GM12801 (cell line): Measurements from ENCODE around the gene ZNRF1.

ENCODE experiments used
- TF ChIP-seq, protein P1 (sequence below): IDR thresholded peaks from one replicate; pipeline ENCODE4 v1.5.1; 2011; ENCODE audit warnings: control low read depth; ENCODE audit not compliant: insufficient read length; ENCODE audit errors: extremely low read depth

Gene ZNRF1

DNA sequence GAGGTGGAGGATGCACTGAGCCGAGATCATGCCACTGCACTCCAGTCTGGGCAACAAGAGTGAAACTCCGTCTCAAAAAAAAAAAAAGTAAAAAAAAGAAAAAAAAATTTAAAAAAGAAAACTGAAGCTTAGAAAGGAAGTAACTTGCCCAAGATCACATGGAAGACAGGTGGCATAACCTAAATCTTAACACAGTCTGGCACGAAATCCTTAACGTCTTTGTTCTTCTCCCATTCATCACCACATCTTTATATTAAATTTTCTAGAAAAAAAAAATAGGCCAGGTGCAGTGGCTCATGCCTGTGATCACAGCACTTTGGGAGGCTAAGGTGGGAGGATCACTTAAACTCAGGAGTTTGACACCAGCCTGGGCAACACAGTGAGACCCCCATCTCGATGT lies 23.2 kb upstream of the ZNRF1 start:
- TF ChIP-seq, protein P1, sequence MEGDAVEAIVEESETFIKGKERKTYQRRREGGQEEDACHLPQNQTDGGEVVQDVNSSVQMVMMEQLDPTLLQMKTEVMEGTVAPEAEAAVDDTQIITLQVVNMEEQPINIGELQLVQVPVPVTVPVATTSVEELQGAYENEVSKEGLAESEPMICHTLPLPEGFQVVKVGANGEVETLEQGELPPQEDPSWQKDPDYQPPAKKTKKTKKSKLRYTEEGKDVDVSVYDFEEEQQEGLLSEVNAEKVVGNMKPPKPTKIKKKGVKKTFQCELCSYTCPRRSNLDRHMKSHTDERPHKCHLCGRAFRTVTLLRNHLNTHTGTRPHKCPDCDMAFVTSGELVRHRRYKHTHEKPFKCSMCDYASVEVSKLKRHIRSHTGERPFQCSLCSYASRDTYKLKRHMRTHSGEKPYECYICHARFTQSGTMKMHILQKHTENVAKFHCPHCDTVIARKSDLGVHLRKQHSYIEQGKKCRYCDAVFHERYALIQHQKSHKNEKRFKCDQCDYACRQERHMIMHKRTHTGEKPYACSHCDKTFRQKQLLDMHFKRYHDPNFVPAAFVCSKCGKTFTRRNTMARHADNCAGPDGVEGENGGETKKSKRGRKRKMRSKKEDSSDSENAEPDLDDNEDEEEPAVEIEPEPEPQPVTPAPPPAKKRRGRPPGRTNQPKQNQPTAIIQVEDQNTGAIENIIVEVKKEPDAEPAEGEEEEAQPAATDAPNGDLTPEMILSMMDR: no peak

DNA sequence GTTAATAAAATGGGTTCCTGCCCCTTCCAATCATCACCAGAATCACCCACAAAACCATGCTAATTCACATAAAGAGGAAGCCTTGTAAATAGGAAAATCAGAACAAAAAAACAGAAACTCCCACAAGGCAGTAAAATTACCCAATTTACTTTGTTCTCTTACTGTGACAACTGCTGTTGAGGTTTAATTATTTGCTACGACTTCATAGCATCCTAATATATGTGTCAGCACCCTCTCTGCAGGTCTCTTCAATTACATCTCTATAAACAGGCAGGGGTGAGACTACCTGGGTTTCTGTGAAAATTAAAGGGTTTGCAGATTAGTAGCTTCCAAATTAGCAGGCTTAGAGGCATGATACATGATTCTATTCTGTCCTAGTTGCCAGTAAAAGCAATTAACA lies 16.6 kb upstream of the ZNRF1 start:
- TF ChIP-seq, protein P1: no peak

DNA sequence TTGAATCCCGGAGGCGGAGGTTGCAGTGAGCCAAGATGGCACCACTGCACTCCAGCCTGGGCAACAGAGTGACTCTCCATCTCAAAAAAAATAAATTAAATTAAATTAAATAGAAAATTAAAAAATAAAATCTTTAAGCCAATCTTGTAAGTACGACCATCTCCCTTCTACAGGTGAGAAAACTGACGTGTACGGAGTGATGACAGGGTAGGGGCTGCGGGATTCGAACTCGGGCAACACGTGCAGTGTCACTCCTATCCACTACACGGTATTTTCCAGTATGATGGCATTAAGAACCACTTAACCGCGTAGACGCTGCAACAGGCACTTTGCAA lies 14.7 kb upstream of the ZNRF1 start:
- TF ChIP-seq, protein P1: no peak

DNA sequence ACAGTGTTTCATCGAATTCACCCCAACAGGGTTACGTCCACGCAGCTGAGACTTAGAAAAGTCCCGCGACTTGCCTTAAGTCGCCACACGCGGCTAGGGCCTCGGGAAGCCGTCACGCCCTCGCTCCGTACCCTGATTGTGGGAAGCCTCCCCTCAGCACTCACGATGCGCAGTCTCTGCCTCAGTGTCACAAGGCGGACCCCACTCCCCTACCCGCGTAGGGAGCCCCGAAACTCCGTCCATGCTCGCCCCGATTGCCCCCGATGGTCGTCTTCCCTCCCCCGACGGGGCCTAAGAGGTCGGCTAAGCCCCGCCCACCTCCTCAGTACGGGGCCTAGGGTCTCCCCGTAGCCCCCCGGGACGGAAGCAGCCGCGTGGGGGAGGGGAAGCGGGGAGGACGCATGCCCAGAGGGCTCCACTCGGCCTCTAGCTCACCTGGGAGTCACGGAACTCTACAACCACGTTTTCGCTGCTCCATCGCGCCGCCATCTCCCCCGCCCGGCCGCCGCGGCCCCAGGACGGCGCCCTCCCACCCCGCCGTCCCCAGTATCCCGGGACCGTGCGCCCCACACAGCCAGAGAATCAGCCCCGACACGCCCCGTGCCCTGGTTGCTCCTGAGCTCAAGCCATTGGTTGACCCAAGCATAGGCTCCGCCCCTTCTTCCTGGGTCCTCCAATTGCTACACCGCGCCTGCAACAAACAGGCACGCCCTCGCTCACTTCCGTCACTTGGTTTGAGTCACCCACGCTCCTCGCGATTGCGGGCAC lies 14.1 kb upstream of the ZNRF1 start, which contains the start of gene WDR59:
TSS of gene WDR59 (minus strand) at position 595 of the 768 bp plus-strand sequence. CDS start at position 489, 106 bp downstream.
- TF ChIP-seq, protein P1: no peak

DNA sequence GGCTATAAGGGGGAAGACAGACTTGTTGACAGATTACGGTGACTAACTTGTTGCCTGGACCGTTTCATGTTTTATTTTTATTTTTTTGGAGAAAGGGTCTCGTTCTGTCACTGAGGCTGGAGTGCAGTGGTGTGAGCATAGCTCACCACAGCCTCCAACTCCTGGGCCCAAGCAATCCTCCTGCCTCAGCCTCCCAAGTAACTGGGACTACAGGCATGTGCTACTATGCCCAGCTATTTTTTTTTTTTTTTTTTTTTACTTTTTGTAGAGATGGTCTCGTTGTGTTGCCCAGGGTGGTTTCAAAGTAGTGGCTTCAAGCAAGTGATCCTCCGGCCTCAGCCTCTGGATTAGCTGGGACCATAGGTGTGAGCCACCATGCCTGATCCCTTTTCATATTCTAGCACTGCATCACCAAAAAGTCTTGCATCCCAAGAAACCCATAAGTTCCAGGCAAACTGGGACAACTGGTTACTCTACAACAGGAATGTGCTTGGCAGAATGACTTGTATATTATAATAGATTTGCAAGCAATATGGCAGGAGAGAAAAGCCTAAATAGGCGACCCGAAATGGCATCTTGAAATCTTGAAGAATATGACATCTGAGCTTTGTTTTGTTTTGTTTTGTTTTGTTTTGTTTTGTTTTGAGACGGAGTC lies 11.7 kb upstream of the ZNRF1 start:
- TF ChIP-seq, protein P1: no peak

DNA sequence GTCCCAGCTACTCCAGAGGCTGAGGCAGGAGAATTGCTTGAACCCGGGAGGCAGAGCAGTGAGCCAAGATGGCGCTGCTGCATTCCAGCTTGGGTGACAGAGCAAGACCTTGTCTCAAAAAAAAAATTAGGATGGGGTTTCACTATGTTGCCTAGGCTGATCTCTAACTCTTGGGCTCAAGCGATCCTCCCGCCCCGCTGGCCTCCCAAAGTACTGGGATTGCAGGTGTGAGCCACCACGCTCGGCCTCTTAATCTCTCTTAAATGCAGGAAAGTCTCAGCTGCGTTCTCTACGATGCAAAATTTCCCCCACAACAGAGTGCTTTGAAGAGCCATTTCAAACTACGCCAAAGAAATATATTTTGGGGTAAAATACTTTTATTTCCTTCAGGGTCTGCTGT lies 8.0 kb upstream of the ZNRF1 start:
- TF ChIP-seq, protein P1: no peak

DNA sequence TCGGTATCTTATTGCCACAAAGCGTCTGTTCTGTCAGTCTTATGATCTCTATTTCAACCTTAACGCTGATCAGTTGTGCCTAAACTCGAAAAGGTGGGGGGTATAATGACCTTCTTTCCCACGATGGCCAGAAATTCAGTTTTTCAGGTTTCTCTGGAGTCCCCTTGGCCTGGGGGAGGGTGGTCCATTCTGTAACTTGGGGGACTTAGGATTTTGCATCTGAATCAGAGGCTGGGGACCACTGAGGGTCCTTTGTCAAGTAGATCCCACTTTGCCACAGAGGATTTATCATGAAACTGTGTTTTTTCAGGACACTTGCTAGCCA lies 7.6 kb upstream of the ZNRF1 start:
- TF ChIP-seq, protein P1: no peak
